ENCODE measurements around the gene PHF21A.

The PHF21A gene

GRCh38 chr11:45922425-45923082 lies 198.7 kb downstream of the PHF21A start, which contains the start of gene LARGE2:
LARGE2 (plus strand) TSS chr11:45922656; CDS start chr11:45922883, 227 bp downstream.
- H3F3A ChIP-seq (ENCODE audit: insufficient read depth, low read length): no peaks in the 10 kb centered on the region
- no peak within 1 kb of the TSS for H2AFZ ChIP-seq (ENCODE audit: low read length)
- no peaks in the 10 kb centered on the region; the same call in 1 of the 2 replicates for H3K27me3 ChIP-seq (ENCODE audit: insufficient read depth, low read length)
- H3K36me3 ChIP-seq (ENCODE audit: insufficient read depth, low read length): no peaks in the 10 kb centered on the region
- no peak within 1 kb of the TSS for H3K27ac ChIP-seq (ENCODE audit: low read depth, low read length, poor library complexity, severe bottlenecking)
- H3K4me3 ChIP-seq (ENCODE audit: low read depth, low read length, poor library complexity, severe bottlenecking): peak within 1 kb of the TSS; percentile 53
- no peaks in the 10 kb centered on the region for H3K79me2 ChIP-seq (ENCODE audit: insufficient read depth, low read length)
- TF ChIP-seq EZH2 (IDR thresholded peaks at IDR 0.05; ENCODE audit: borderline replicate concordance, low read length): no peak
- TF ChIP-seq CTCF (IDR thresholded peaks at IDR 0.05; ENCODE audit: low read length): no peak
- no peaks in the 10 kb centered on the region for H4K20me1 ChIP-seq (ENCODE audit: insufficient read depth, low read length)
- no peaks in the 10 kb centered on the region for H3K9me3 ChIP-seq (ENCODE audit: low read length)
- H3K9me2 ChIP-seq (ENCODE audit: low read depth, low read length): no peaks in the 10 kb centered on the region
- peaks cover 32% of the 10 kb centered on the region for H3K4me1 ChIP-seq (ENCODE audit: insufficient read depth, low read length, severe bottlenecking)
- peak within 1 kb of the TSS; percentile 54 for H3K4me2 ChIP-seq (ENCODE audit: low read length)
- H3K9ac ChIP-seq (ENCODE audit: low read length): peak within 1 kb of the TSS; percentile 19; the same call in 1 of the 2 replicates

- peaks cover 37% of the 10 kb centered on the region for H3K4me1 ChIP-seq (ENCODE audit: insufficient read depth, low read length, severe bottlenecking)
- no peaks in the 10 kb centered on the region for H4K20me1 ChIP-seq (ENCODE audit: insufficient read depth, low read length)
- H3K9ac ChIP-seq (ENCODE audit: low read length): no peak overlapping the region; the same call in 1 of the 2 replicates
- peak overlapping the region; percentile 53 for H3K4me3 ChIP-seq (ENCODE audit: low read depth, low read length, poor library complexity, severe bottlenecking)
- H3K9me2 ChIP-seq (ENCODE audit: low read depth, low read length): no peaks in the 10 kb centered on the region
- TF ChIP-seq EZH2 (IDR thresholded peaks at IDR 0.05; ENCODE audit: borderline replicate concordance, low read length) (no peak), CTCF (IDR thresholded peaks at IDR 0.05; ENCODE audit: low read length) (no peak)
- H3K27me3 ChIP-seq (ENCODE audit: insufficient read depth, low read length): no peaks in the 10 kb centered on the region; the same call in 1 of the 2 replicates
- no peak overlapping the region for H3K27ac ChIP-seq (ENCODE audit: low read depth, low read length, poor library complexity, severe bottlenecking)
- no peaks in the 10 kb centered on the region for H3K9me3 ChIP-seq (ENCODE audit: low read length)
- no peaks in the 10 kb centered on the region for H3F3A ChIP-seq (ENCODE audit: insufficient read depth, low read length)
- H3K79me2 ChIP-seq (ENCODE audit: insufficient read depth, low read length): 0 out of 2 replicates have a peak, but pooled peaks cover 3% of the 10 kb centered on the region
- no peak overlapping the region for H2AFZ ChIP-seq (ENCODE audit: low read length)
- H3K4me2 ChIP-seq (ENCODE audit: low read length): peak overlapping the region; percentile 54
- no peaks in the 10 kb centered on the region for H3K36me3 ChIP-seq (ENCODE audit: insufficient read depth, low read length)
These were observed 199.5 kb downstream of the PHF21A start for GRCh38 chr11:45921561-45922424.

- no peaks in the 10 kb centered on the region for H4K20me1 ChIP-seq (ENCODE audit: insufficient read depth, low read length)
- no peak overlapping the region for H3K27ac ChIP-seq (ENCODE audit: low read depth, low read length, poor library complexity, severe bottlenecking)
- H3K27me3 ChIP-seq (ENCODE audit: insufficient read depth, low read length): no peaks in the 10 kb centered on the region
- no peak overlapping the region for H3K9ac ChIP-seq (ENCODE audit: low read length)
- H2AFZ ChIP-seq (ENCODE audit: low read length): no peak overlapping the region
- peaks cover 6% of the 10 kb centered on the region; the same call in 1 of the 2 replicates for H3K36me3 ChIP-seq (ENCODE audit: insufficient read depth, low read length)
- H3K4me2 ChIP-seq (ENCODE audit: low read length): no peak overlapping the region
- no peak overlapping the region for H3K4me3 ChIP-seq (ENCODE audit: low read depth, low read length, poor library complexity, severe bottlenecking)
- peaks cover 46% of the 10 kb centered on the region for H3K4me1 ChIP-seq (ENCODE audit: insufficient read depth, low read length, severe bottlenecking)
- no peaks in the 10 kb centered on the region for H3K9me3 ChIP-seq (ENCODE audit: low read length)
- no peaks in the 10 kb centered on the region for H3F3A ChIP-seq (ENCODE audit: insufficient read depth, low read length)
- H3K79me2 ChIP-seq (ENCODE audit: insufficient read depth, low read length): 0 out of 2 replicates have a peak, but pooled peaks cover 3% of the 10 kb centered on the region
- TF ChIP-seq EZH2 (IDR thresholded peaks at IDR 0.05; ENCODE audit: borderline replicate concordance, low read length) (no peak), CTCF (IDR thresholded peaks at IDR 0.05; ENCODE audit: low read length) (no peak)
- no peaks in the 10 kb centered on the region for H3K9me2 ChIP-seq (ENCODE audit: low read depth, low read length)
These were observed 200.4 kb downstream of the PHF21A start for GRCh38 chr11:45920531-45921477.

All from OCI-LY1 (cell line).